Measurements from ENCODE around the gene MANEA. TPM values are rescaled to one million over a fixed set of nuclear protein-coding genes. Genes with fewer than 3 reads are reported as not detected.

Gene MANEA
- total RNA-seq, 1 experiment from 2014 or later, result 13.9 TPM

DNA sequence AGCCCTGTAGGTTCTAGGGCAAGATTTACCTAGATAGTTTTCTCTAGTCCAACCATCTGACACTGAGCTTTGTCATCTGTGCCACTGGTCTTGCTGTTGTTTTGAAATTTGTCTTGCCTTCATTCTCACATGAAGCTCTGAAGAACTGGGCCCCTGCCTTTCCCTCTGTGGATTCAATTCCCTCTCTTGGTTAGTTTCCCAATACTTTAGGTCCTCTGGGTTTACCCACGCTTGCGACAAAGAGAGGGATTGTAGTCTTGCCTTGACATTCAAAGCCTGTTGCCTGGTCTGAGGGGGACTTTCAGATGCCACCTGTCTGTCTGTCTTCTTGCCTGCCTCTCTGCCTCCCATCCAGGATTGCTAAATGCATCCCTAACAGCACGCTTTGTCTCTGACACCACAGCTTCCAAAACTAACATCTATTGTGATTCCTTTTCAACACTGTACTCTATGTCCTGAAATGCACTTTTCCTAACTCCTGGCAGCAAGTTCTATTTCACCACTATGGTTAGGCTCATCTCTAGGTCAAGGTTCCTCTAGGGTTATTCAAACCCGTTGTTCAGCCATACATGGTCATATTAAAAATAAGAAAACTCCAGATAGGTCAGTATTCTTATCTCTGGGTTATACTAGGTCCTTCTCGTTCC, 25.5 kb upstream of the MANEA start:
- no peaks in the 10 kb centered on the region for H3K9me3 ChIP-seq (ENCODE audit: control insufficient read depth in 1 of 2, insufficient read depth in 1 of 2, low read depth in 1 of 2, low read length in 2 of 2)
- ChIA-PET CTCF (no interaction called here), POLR2A (no interaction called here), RAD21 (ENCODE audit: low non-redundant PET in 1 of 2, low total read pairs in 2 of 2, uncharacterized antibody in 2 of 2, unreplicated experiment in 2 of 2) (no interaction called here)
- H3K4me1 ChIP-seq (ENCODE audit: control insufficient read depth in 1 of 2, insufficient read depth in 2 of 2, low read length in 2 of 2), result no peaks in the 10 kb centered on the region
- DNase-seq (ENCODE audit: low read depth, low spot score) (no peak), ATAC-seq (no peak)
- H3K79me2 ChIP-seq (ENCODE audit: insufficient read depth, low read length), result no peaks in the 10 kb centered on the region
- no peaks in the 10 kb centered on the region for H3K27me3 ChIP-seq (ENCODE audit: insufficient read depth, low read length)
- H4K20me1 ChIP-seq (ENCODE audit: insufficient read depth), result no peaks in the 10 kb centered on the region
- H3K27ac ChIP-seq (ENCODE audit: low read depth, low read length), result no peak overlapping the region
- TF ChIP-seq SRF (IDR thresholded peaks at IDR 0.05; ENCODE audit: low read depth), result no peak
- no peak for TF ChIP-seq POLR2AphosphoS5 (IDR thresholded peaks at IDR 0.05; ENCODE audit: low read depth, low read length)
- no peak for TF ChIP-seq FOSL1 (IDR thresholded peaks at IDR 0.05; ENCODE audit: low read depth)
- no peak for TF ChIP-seq YY1 (IDR thresholded peaks at IDR 0.05; ENCODE audit: extremely low read depth, insufficient replicate concordance, low read depth, low read length)
- TF ChIP-seq TCF7L2 (IDR thresholded peaks at IDR 0.05; ENCODE audit: borderline replicate concordance, extremely low read depth, insufficient read depth, insufficient read length), result no peak
- no peak for TF ChIP-seq SIN3A (IDR thresholded peaks at IDR 0.05; ENCODE audit: low read depth)
- TF ChIP-seq ZNF274 (IDR thresholded peaks at IDR 0.05; ENCODE audit: low read depth, low read length), result no peak
- TF ChIP-seq CEBPB (IDR thresholded peaks at IDR 0.05; ENCODE audit: low read depth), result no peak
- no peaks in the 10 kb centered on the region for H3K9me2 ChIP-seq (ENCODE audit: insufficient read depth)
- BruUV-seq (replicated peaks), result no TSS peak
- no peak overlapping the region for H3K4me3 ChIP-seq (replicated peaks in 1 of 2; ENCODE audit: low read depth in 1 of 2, low read length in 2 of 2)
- no peak overlapping the region for H3K4me2 ChIP-seq (ENCODE audit: low read length)
- H3K9ac ChIP-seq (ENCODE audit: low read length), result no peak overlapping the region
- no peak overlapping the region for H2AFZ ChIP-seq (ENCODE audit: low read depth, low read length, poor library complexity, severe bottlenecking)
- no peaks in the 10 kb centered on the region for H3K36me3 ChIP-seq (ENCODE audit: control insufficient read depth in 1 of 2, insufficient read depth in 2 of 2, low read length in 2 of 2)
- intact Hi-C loops (cut with micrococcal nuclease), result no loop called here

- H2AFZ ChIP-seq (ENCODE audit: low read depth, low read length, poor library complexity, severe bottlenecking), result no peak overlapping the region
Measured at GRCh38 chr6:95553880-95554279, 23.5 kb upstream of the MANEA start.

More at GRCh38 chr6:95553880-95554279, 23.5 kb upstream of the MANEA start:
- no peak overlapping the region for H3K4me2 ChIP-seq (ENCODE audit: low read length)
- ChIA-PET POLR2A (no interaction called here), RAD21 (ENCODE audit: low non-redundant PET in 1 of 2, low total read pairs in 2 of 2, uncharacterized antibody in 2 of 2, unreplicated experiment in 2 of 2) (no interaction called here), CTCF (no interaction called here)
- H3K9me3 ChIP-seq (ENCODE audit: control insufficient read depth in 1 of 2, insufficient read depth in 1 of 2, low read depth in 1 of 2, low read length in 2 of 2), result no peaks in the 10 kb centered on the region
- no peaks in the 10 kb centered on the region for H3K9me2 ChIP-seq (ENCODE audit: insufficient read depth)
- H3K27ac ChIP-seq (ENCODE audit: low read depth, low read length), result no peak overlapping the region
- no peaks in the 10 kb centered on the region for H3K4me1 ChIP-seq (ENCODE audit: control insufficient read depth in 1 of 2, insufficient read depth in 2 of 2, low read length in 2 of 2)
- intact Hi-C loops (cut with micrococcal nuclease), result no loop called here
- no peaks in the 10 kb centered on the region for H3K27me3 ChIP-seq (ENCODE audit: insufficient read depth, low read length)
- H3K79me2 ChIP-seq (ENCODE audit: insufficient read depth, low read length), result no peaks in the 10 kb centered on the region
- no peak overlapping the region for H3K4me3 ChIP-seq (replicated peaks in 1 of 2; ENCODE audit: low read depth in 1 of 2, low read length in 2 of 2)
- TF ChIP-seq CEBPB (IDR thresholded peaks at IDR 0.05; ENCODE audit: low read depth), result no peak
- no peak for TF ChIP-seq ZNF274 (IDR thresholded peaks at IDR 0.05; ENCODE audit: low read depth, low read length)
- no peak for TF ChIP-seq ZBTB33 (IDR thresholded peaks at IDR 0.05; ENCODE audit: extremely low read depth, insufficient replicate concordance, low read length)
- TF ChIP-seq, protein P1, sequence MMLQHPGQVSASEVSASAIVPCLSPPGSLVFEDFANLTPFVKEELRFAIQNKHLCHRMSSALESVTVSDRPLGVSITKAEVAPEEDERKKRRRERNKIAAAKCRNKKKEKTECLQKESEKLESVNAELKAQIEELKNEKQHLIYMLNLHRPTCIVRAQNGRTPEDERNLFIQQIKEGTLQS (IDR thresholded peaks at IDR 0.05), result no peak
- TF ChIP-seq ZFX (IDR thresholded peaks at IDR 0.05), result no peak
- no peak for TF ChIP-seq SIN3A (IDR thresholded peaks at IDR 0.05; ENCODE audit: low read depth)
- no peak for TF ChIP-seq EZH2 (IDR thresholded peaks at IDR 0.05)
- TF ChIP-seq EGR1 (IDR thresholded peaks at IDR 0.05; ENCODE audit: low read depth), result no peak
- TF ChIP-seq SP1 (IDR thresholded peaks at IDR 0.05; ENCODE audit: low read depth), result no peak
- TF ChIP-seq EZH2phosphoT487 (IDR thresholded peaks at IDR 0.05; ENCODE audit: borderline replicate concordance), result no peak
- TF ChIP-seq CBX3 (IDR thresholded peaks at IDR 0.05; ENCODE audit: low read depth), result no peak
- TF ChIP-seq ELF1 (IDR thresholded peaks at IDR 0.05; ENCODE audit: borderline replicate concordance, low read depth), result no peak
- TF ChIP-seq JUND (IDR thresholded peaks at IDR 0.05), result no peak
- TF ChIP-seq POLR2AphosphoS5 (IDR thresholded peaks at IDR 0.05; ENCODE audit: low read depth, low read length), result no peak
- no TSS peak for BruUV-seq (replicated peaks)
- H3K36me3 ChIP-seq (ENCODE audit: control insufficient read depth in 1 of 2, insufficient read depth in 2 of 2, low read length in 2 of 2), result no peaks in the 10 kb centered on the region
- no peaks in the 10 kb centered on the region for H4K20me1 ChIP-seq (ENCODE audit: insufficient read depth)
- no peak overlapping the region for H3K9ac ChIP-seq (ENCODE audit: low read length)
- no peak for DNase-seq (ENCODE audit: low read depth, low spot score)
- no peak for ATAC-seq
